OCI-LY1 (cell line): ENCODE results near the gene SHE.

Source experiments
- EZH2 ChIP-seq: fragments of 200-600 bp; sonication (generic), shearing (Covaris generic); IDR thresholded peaks from 2 replicates; pipeline ENCODE4 v1.8.0; 2017; ENCODE audit warnings: borderline replicate concordance, mixed run types, mild to moderate bottlenecking, antibody characterized with exemption, low read length, moderate library complexity, mixed read lengths
- TF ChIP-seq, protein P1 (sequence below): fragments of 200-600 bp; sonication (generic), shearing (Covaris generic); IDR thresholded peaks from 2 replicates; pipeline ENCODE4 v1.5.1; 2017; ENCODE audit warnings: mild to moderate bottlenecking, antibody characterized with exemption, low read length, moderate library complexity, mixed read lengths

- TF ChIP-seq, protein P1, sequence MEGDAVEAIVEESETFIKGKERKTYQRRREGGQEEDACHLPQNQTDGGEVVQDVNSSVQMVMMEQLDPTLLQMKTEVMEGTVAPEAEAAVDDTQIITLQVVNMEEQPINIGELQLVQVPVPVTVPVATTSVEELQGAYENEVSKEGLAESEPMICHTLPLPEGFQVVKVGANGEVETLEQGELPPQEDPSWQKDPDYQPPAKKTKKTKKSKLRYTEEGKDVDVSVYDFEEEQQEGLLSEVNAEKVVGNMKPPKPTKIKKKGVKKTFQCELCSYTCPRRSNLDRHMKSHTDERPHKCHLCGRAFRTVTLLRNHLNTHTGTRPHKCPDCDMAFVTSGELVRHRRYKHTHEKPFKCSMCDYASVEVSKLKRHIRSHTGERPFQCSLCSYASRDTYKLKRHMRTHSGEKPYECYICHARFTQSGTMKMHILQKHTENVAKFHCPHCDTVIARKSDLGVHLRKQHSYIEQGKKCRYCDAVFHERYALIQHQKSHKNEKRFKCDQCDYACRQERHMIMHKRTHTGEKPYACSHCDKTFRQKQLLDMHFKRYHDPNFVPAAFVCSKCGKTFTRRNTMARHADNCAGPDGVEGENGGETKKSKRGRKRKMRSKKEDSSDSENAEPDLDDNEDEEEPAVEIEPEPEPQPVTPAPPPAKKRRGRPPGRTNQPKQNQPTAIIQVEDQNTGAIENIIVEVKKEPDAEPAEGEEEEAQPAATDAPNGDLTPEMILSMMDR, result no peak
- TF ChIP-seq EZH2, result no peak
These were observed 5.8 kb downstream of the SHE start for GRCh38 chr1:154496383-154496782.
